OCI-LY7 (cell line): Measurements from ENCODE around the gene LUZP1.

ENCODE experiments used
- EZH2phosphoT487 ChIP-seq: fragments of 200-600 bp; sonication (generic); IDR thresholded peaks from 2 replicates; pipeline ENCODE4 v1.6.1; 2018; ENCODE audit warnings: low read depth, borderline replicate concordance, mild to moderate bottlenecking, mixed run types, antibody characterized with exemption, low read length, moderate library complexity, mixed read lengths
- TF ChIP-seq, protein P1 (sequence below): fragments of 200-600 bp; sonication (generic); conservative IDR thresholded peaks from 2 replicates; pipeline ENCODE4 v1.5.1; 2014; ENCODE audit warnings: mild to moderate bottlenecking, antibody characterized with exemption, low read length, moderate library complexity, mixed read lengths

DNA sequence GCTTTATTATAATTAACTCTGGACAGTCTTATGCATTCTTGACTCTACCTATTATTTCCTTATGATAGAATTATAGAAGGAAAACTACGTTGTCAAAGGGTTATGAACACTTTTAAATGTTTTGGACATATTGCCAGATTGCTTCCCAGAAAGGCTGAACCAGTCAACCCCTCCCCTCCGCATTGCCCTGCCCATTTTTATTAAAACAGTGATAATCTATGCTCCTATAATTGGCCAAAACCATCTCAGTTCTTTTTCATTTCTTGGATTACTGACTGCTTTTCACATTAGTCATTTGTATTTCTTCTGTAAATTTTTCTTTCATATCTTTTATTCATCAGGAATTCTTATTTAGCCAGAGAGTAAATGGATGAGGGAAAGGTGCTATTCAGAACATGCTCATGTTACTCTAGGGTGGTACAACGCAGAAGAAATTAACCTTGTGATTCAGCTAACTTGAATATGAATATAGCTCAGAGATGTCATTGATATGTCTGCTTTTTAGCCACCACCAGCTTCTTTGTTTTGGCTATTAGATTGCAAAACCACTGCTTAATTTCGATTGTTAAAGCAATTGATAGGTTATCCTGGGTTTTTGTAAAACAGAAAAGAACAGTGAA lies 117.3 kb downstream of the LUZP1 start:
- TF ChIP-seq, protein P1, sequence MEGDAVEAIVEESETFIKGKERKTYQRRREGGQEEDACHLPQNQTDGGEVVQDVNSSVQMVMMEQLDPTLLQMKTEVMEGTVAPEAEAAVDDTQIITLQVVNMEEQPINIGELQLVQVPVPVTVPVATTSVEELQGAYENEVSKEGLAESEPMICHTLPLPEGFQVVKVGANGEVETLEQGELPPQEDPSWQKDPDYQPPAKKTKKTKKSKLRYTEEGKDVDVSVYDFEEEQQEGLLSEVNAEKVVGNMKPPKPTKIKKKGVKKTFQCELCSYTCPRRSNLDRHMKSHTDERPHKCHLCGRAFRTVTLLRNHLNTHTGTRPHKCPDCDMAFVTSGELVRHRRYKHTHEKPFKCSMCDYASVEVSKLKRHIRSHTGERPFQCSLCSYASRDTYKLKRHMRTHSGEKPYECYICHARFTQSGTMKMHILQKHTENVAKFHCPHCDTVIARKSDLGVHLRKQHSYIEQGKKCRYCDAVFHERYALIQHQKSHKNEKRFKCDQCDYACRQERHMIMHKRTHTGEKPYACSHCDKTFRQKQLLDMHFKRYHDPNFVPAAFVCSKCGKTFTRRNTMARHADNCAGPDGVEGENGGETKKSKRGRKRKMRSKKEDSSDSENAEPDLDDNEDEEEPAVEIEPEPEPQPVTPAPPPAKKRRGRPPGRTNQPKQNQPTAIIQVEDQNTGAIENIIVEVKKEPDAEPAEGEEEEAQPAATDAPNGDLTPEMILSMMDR: no peak
- TF ChIP-seq EZH2phosphoT487: no peak
